Astrocyte (in vitro differentiated cells and primary cell): ENCODE data around the gene PET117.

ENCODE experiments used
- EZH2 ChIP-seq: IDR thresholded peaks from 2 replicates; pipeline ENCODE4 v1.6.1; 2012; ENCODE audit warnings: mild to moderate bottlenecking, low read length, inconsistent platforms; ENCODE audit not compliant: insufficient read depth
- TF ChIP-seq, protein P1 (sequence below): IDR thresholded peaks from 2 replicates; pipeline ENCODE4 v1.5.1; 2011; ENCODE audit warnings: low read depth, mild to moderate bottlenecking, inconsistent platforms, low read length, moderate library complexity; ENCODE audit not compliant: insufficient read depth

DNA sequence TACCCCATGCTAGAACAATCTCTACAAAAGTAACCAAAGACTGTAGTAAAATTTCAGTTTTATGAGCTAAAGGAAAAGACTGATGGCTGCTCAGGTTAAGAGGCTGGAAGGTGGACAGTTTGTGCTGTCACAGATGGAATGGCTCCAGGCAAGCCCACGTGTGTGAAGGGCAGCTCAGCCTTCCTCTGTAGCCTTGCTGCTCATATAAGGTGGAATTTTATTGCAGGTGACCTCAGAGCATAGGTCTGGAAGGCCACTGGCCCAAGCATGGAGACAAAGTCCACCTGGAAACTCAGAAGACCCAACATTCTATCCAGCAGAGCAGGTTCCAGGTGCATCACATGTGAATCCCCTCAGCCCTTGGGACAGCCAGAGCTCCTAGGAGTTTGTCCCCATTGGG is 53.6 kb downstream of the PET117 start:
- TF ChIP-seq, protein P1, sequence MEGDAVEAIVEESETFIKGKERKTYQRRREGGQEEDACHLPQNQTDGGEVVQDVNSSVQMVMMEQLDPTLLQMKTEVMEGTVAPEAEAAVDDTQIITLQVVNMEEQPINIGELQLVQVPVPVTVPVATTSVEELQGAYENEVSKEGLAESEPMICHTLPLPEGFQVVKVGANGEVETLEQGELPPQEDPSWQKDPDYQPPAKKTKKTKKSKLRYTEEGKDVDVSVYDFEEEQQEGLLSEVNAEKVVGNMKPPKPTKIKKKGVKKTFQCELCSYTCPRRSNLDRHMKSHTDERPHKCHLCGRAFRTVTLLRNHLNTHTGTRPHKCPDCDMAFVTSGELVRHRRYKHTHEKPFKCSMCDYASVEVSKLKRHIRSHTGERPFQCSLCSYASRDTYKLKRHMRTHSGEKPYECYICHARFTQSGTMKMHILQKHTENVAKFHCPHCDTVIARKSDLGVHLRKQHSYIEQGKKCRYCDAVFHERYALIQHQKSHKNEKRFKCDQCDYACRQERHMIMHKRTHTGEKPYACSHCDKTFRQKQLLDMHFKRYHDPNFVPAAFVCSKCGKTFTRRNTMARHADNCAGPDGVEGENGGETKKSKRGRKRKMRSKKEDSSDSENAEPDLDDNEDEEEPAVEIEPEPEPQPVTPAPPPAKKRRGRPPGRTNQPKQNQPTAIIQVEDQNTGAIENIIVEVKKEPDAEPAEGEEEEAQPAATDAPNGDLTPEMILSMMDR = no peak
- TF ChIP-seq EZH2 = no peak
